Tibial nerve (tissue), 4 donors: ENCODE measurements around the gene STIM2.

Source experiments
- EP300 ChIP-seq, 2 donors: sonication (generic); formaldehyde crosslinking; IDR thresholded peaks; one replicate each; pipeline ENCODE4 v1.6.1; 2017; ENCODE audit warnings: antibody characterized with exemption in 2 of 2, mild to moderate bottlenecking in 1 of 2
- POLR2A ChIP-seq, 2 donors: fragments of 450-650 bp; IDR thresholded peaks; one replicate each; pipeline ENCODE4 v1.6.1; 2017; ENCODE audit warnings: antibody characterized with exemption in 2 of 2, mild to moderate bottlenecking in 2 of 2, moderate library complexity in 2 of 2
- TF ChIP-seq, protein P1 (sequence below), 5 experiments: fragments of 200-600 bp in 3 of 5; fragments of 450-650 bp in 2 of 5; sonication (generic) in 3 of 5; IDR thresholded peaks; one replicate each; pipeline ENCODE4 v1.5.1; 2016 to 2019; ENCODE audit warnings: antibody characterized with exemption in 5 of 5, mild to moderate bottlenecking in 3 of 5, moderate library complexity in 2 of 5

DNA sequence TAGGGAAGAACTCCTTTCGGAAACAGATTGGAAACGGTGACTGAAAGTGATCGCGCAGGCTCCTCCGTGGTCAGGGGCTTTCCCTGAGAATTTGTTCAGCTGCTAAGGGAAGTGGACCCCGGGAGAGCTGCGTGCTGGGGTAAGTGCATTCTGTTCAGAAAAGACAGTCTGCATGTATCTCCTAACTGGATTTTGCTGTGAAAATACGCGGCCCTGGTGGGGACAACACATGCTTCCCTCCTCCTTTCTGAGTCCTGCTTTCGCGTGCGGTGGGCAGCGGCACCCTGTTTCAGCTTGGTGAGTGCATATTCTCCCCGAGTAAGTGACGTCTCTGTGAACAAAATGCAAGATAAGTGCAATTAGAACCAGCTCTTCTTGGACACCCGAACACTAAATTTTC, 195.6 kb downstream of the STIM2 start:
- TF ChIP-seq, protein P1, sequence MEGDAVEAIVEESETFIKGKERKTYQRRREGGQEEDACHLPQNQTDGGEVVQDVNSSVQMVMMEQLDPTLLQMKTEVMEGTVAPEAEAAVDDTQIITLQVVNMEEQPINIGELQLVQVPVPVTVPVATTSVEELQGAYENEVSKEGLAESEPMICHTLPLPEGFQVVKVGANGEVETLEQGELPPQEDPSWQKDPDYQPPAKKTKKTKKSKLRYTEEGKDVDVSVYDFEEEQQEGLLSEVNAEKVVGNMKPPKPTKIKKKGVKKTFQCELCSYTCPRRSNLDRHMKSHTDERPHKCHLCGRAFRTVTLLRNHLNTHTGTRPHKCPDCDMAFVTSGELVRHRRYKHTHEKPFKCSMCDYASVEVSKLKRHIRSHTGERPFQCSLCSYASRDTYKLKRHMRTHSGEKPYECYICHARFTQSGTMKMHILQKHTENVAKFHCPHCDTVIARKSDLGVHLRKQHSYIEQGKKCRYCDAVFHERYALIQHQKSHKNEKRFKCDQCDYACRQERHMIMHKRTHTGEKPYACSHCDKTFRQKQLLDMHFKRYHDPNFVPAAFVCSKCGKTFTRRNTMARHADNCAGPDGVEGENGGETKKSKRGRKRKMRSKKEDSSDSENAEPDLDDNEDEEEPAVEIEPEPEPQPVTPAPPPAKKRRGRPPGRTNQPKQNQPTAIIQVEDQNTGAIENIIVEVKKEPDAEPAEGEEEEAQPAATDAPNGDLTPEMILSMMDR (IDR thresholded peaks at IDR 0.05), result no peak
- TF ChIP-seq POLR2A (IDR thresholded peaks at IDR 0.05), result no peak
- no peak for TF ChIP-seq EP300 (IDR thresholded peaks at IDR 0.05)
